A549 (cell line): ENCODE data around the gene ERMARD.

Source experiments
- CBX2 ChIP-seq: fragments of 200-600 bp; sonication (generic); IDR thresholded peaks from 2 replicates; pipeline ENCODE4 v1.6.1; 2016; ENCODE audit warnings: low read depth, mild to moderate bottlenecking, borderline replicate concordance
- TF ChIP-seq, protein P1 (sequence below): fragments of >200 bp; sonication (Bioruptor Twin); formaldehyde crosslinking; IDR thresholded peaks from 3 replicates; pipeline ENCODE4 v1.5.1; 2016

DNA sequence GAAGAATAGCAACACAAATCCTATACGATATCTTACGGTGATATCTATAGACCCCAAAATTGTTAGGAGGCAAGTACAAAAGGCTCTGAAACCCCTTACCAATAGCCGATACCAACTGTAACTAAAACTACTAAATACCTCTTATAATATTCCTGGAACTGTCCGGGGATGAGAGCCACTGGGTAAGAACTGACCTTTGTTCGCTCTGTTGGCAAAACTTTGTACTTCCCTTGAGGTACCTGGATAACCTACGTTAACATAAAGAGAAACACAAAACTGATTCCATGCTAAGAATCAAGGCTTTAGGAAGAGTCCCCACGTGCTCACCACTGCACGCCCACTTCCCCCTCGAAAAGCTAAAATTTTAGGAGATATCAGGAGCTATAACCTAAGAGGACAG is 36.8 kb upstream of the ERMARD start:
- TF ChIP-seq CBX2 = no peak
- TF ChIP-seq, protein P1, sequence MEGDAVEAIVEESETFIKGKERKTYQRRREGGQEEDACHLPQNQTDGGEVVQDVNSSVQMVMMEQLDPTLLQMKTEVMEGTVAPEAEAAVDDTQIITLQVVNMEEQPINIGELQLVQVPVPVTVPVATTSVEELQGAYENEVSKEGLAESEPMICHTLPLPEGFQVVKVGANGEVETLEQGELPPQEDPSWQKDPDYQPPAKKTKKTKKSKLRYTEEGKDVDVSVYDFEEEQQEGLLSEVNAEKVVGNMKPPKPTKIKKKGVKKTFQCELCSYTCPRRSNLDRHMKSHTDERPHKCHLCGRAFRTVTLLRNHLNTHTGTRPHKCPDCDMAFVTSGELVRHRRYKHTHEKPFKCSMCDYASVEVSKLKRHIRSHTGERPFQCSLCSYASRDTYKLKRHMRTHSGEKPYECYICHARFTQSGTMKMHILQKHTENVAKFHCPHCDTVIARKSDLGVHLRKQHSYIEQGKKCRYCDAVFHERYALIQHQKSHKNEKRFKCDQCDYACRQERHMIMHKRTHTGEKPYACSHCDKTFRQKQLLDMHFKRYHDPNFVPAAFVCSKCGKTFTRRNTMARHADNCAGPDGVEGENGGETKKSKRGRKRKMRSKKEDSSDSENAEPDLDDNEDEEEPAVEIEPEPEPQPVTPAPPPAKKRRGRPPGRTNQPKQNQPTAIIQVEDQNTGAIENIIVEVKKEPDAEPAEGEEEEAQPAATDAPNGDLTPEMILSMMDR = no peak
